Ishikawa (cell line): Measurements from ENCODE around the gene TCF4.

Source experiments
- CEBPB ChIP-seq: IDR thresholded peaks from 2 replicates; pipeline ENCODE4 v1.6.1; 2012
- CREB1 ChIP-seq: IDR thresholded peaks from 2 replicates; pipeline ENCODE4 v1.6.1; 2012; ENCODE audit warnings: low read depth
- EGR1 ChIP-seq: IDR thresholded peaks from 2 replicates; pipeline ENCODE4 v1.6.1; 2012
- EP300 ChIP-seq: IDR thresholded peaks from 2 replicates; pipeline ENCODE4 v1.6.1; 2012; ENCODE audit warnings: borderline replicate concordance
- FOXM1 ChIP-seq: IDR thresholded peaks from 2 replicates; pipeline ENCODE4 v1.6.1; 2012; ENCODE audit warnings: low read depth, borderline replicate concordance
- MAX ChIP-seq: IDR thresholded peaks from 2 replicates; pipeline ENCODE4 v1.6.1; 2012
- NFIC ChIP-seq: IDR thresholded peaks from 2 replicates; pipeline ENCODE4 v1.6.1; 2012
- RAD21 ChIP-seq: IDR thresholded peaks from 2 replicates; pipeline ENCODE4 v1.6.1; 2012; ENCODE audit warnings: low read depth
- REST ChIP-seq: IDR thresholded peaks from 2 replicates; pipeline ENCODE4 v1.6.1; 2012; ENCODE audit warnings: low read depth, mild to moderate bottlenecking
- TAF1 ChIP-seq: IDR thresholded peaks from 2 replicates; pipeline ENCODE4 v1.6.1; 2012; ENCODE audit warnings: low read depth, mild to moderate bottlenecking
- TCF12 ChIP-seq: IDR thresholded peaks from 2 replicates; pipeline ENCODE4 v1.6.1; 2012; ENCODE audit warnings: low read depth
- TEAD4 ChIP-seq: IDR thresholded peaks from 2 replicates; pipeline ENCODE4 v1.6.1; 2012
- USF1 ChIP-seq: IDR thresholded peaks from 2 replicates; pipeline ENCODE4 v1.6.1; 2012
- YY1 ChIP-seq: IDR thresholded peaks from 2 replicates; pipeline ENCODE4 v1.6.1; 2012; ENCODE audit warnings: low read depth
- ZBTB7A ChIP-seq: IDR thresholded peaks from 2 replicates; pipeline ENCODE4 v1.6.1; 2012; ENCODE audit warnings: low read depth

Gene TCF4

GRCh38 chr18:55396267-55396905, 191.6 kb downstream of the TCF4 start:
- TF ChIP-seq TEAD4 (no peak), EGR1 (no peak), USF1 (no peak), FOXM1 (no peak), RAD21 (no peak), EP300 (no peak), MAX (no peak), TAF1 (no peak), TCF12 (no peak), CREB1 (no peak), REST (no peak)

GRCh38 chr18:55395799-55396198, 192.2 kb downstream of the TCF4 start:
- TF ChIP-seq MAX (no peak), EGR1 (no peak), ZBTB7A (no peak), CREB1 (no peak), TCF12 (no peak), REST (no peak), RAD21 (no peak), YY1 (no peak)

- TF ChIP-seq NFIC (no peak), TCF12 (no peak), MAX (no peak), EP300 (no peak), RAD21 (no peak), CREB1 (no peak), REST (no peak), ZBTB7A (no peak)
These were observed 197.1 kb downstream of the TCF4 start for GRCh38 chr18:55390898-55391297.

GRCh38 chr18:55387139-55387984, 200.6 kb downstream of the TCF4 start:
- TF ChIP-seq NFIC (no peak), ZBTB7A (no peak), USF1 (no peak), TAF1 (no peak), CREB1 (no peak), TEAD4 (no peak), CEBPB (no peak), REST (no peak), YY1 (no peak), MAX (no peak), EGR1 (no peak), RAD21 (no peak), TCF12 (no peak), FOXM1 (no peak)
